ENCODE measurements around the gene HMGCL.

GRCh38 chr1:23848673-23849616 lies 23.7 kb upstream of the HMGCL start:
- TF ChIP-seq CTCF (IDR thresholded peaks at IDR 0.05) (no peak), ZFX (IDR thresholded peaks at IDR 0.05; ENCODE audit: borderline replicate concordance) (no peak)
